HUES6 (cell line): Measurements from ENCODE around the gene RHBDD3.
"Not testable (repeated sequence)": the region's sequence is repeated elsewhere in the genome, so short reads cannot be mapped to it uniquely, and the experiment has no call there.

Experiments
- H3K27ac ChIP-seq: 2 replicates; pipeline ENCODE4 v1.7.0; 2013; ENCODE audit warnings: low read depth, mild to moderate bottlenecking, low read length, inconsistent platforms
- H3K27me3 ChIP-seq: 2 replicates; pipeline ENCODE4 v1.6.1; 2013; ENCODE audit warnings: low read length; ENCODE audit not compliant: control insufficient read depth, insufficient read depth
- H3K36me3 ChIP-seq: 2 replicates; pipeline ENCODE4 v1.6.1; 2013; ENCODE audit warnings: low read length; ENCODE audit not compliant: control insufficient read depth, insufficient read depth
- H3K4me1 ChIP-seq: 2 replicates; pipeline ENCODE4 v1.6.1; 2013; ENCODE audit warnings: low read length; ENCODE audit not compliant: control insufficient read depth, insufficient read depth
- H3K4me3 ChIP-seq: 2 replicates; pipeline ENCODE4 v1.5.1; 2013; ENCODE audit warnings: low read depth, low read length
- H3K9ac ChIP-seq: one replicate; pipeline ENCODE4 v1.6.1; 2013; ENCODE audit warnings: mild to moderate bottlenecking, low read length
- H3K9me3 ChIP-seq: 2 replicates; pipeline ENCODE4 v1.6.1; 2013; ENCODE audit warnings: low read depth, low read length; ENCODE audit not compliant: control insufficient read depth, insufficient read depth

The RHBDD3 gene

GRCh38 chr22:29243874-29244446, 23.8 kb downstream of the RHBDD3 start:
- Histone ChIP-seq H3K4me1 (no peaks in the 10 kb centered on the region), H3K4me3 (no peak overlapping the region), H3K36me3 (no peaks in the 10 kb centered on the region), H3K9me3 (peaks cover 7% of the 10 kb centered on the region), H3K27me3 (no peaks in the 10 kb centered on the region), H3K9ac (no peak overlapping the region), H3K27ac (no peak overlapping the region)

- H3K9me3 ChIP-seq, H3K27ac ChIP-seq: not testable (repeated sequence)
These were observed 27.3 kb downstream of the RHBDD3 start for GRCh38 chr22:29240481-29240880.

DNA sequence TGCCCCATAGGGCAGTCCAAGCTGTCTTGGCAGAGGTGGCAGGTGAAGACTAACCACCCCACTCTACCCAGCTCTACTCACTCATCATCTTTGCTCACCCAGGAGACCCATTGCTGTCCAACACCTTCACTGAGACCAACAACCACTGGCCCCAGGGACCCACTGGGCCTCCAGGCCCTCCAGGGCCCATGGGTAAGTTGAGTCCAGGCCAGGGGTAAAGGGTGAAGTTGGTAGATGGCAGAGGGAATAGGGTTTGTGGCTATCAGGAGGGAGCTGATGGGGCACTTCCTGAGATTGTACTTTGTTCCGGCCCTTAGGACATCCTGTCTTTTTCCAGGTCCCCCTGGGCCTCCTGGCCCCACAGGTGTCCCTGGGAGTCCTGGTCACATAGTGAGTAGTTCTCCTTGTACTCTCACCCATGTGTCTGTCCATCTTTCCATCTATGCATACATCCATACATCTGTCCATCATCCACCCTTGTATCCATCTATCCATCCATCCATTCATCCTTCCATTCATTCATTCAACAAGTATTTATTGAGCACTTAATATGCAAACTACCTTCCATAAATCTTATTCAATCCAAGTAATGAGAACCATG, 34.4 kb downstream of the RHBDD3 start:
- Histone ChIP-seq H3K4me3 (no peak overlapping the region), H3K9me3 (peaks cover 3% of the 10 kb centered on the region; the same call in 1 of the 2 replicates), H3K4me1 (no peaks in the 10 kb centered on the region)

More at GRCh38 chr22:29240481-29240880, 27.3 kb downstream of the RHBDD3 start:
- H3K4me1 ChIP-seq, H3K9ac ChIP-seq, H3K4me3 ChIP-seq, H3K27me3 ChIP-seq, H3K36me3 ChIP-seq: not testable (repeated sequence)

GRCh38 chr22:29231971-29232959, 35.5 kb downstream of the RHBDD3 start:
- Histone ChIP-seq H3K4me3 (no peak overlapping the region), H3K9me3 (peaks cover 3% of the 10 kb centered on the region; the same call in 1 of the 2 replicates), H3K27me3 (no peaks in the 10 kb centered on the region), H3K9ac (no peak overlapping the region), H3K36me3 (no peaks in the 10 kb centered on the region), H3K4me1 (no peaks in the 10 kb centered on the region), H3K27ac (no peak overlapping the region)

More for the DNA sequence above, 34.4 kb downstream of the RHBDD3 start:
- Histone ChIP-seq H3K27ac (no peak overlapping the region), H3K27me3 (no peaks in the 10 kb centered on the region), H3K36me3 (no peaks in the 10 kb centered on the region), H3K9ac (no peak overlapping the region)

DNA sequence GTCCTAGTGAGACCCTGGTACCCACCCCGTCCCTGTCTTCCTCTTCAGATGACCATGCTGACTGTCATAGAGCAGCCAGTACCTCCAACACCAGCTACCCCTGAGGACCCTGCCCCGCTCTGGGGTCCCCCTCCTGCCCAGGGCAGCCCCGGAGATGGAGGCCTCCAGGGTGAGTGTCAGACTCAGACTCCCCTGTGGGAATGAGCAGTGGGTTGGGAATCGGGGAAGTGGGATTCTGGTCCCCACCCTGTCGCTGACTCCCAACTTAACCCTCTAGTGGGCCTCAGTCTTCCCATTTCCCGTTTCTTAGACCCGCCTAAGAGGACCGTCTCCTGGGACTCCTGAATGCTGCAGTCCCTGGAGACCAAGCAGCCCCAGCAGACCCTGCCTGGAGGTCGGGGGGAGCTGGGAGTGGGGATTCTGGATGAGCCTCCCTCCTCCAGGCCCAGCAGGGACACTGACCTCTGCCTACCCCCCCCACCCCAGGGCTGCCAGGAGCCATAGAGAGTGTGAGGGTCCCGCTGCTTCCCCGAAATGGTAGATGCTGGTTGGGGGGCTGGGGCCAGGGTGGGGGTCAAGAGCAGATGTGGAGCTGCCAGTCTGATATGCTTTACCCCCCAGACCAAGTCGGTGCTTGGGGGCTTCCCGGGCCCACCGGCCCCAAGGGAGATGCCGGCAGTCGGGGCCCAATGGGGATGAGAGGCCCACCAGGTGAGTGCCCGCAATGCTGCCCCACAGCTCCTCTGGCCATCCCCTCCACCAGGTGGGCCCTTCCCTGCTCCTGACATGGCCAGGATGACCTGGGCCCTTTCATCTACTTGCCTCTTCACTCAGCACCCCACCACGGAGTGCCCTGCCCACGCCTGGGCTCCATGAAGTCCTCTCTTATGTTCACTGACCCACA, 36.6 kb downstream of the RHBDD3 start:
- H3K4me1 ChIP-seq, result no peaks in the 10 kb centered on the region; the same call in 1 of the 2 replicates
- H3K9ac ChIP-seq, result no peak overlapping the region
- H3K36me3 ChIP-seq, result no peaks in the 10 kb centered on the region
- no peaks in the 10 kb centered on the region for H3K27me3 ChIP-seq
- H3K27ac ChIP-seq, result no peak overlapping the region
- no peak overlapping the region for H3K4me3 ChIP-seq
- H3K9me3 ChIP-seq, result peaks cover 3% of the 10 kb centered on the region; the same call in 1 of the 2 replicates

DNA sequence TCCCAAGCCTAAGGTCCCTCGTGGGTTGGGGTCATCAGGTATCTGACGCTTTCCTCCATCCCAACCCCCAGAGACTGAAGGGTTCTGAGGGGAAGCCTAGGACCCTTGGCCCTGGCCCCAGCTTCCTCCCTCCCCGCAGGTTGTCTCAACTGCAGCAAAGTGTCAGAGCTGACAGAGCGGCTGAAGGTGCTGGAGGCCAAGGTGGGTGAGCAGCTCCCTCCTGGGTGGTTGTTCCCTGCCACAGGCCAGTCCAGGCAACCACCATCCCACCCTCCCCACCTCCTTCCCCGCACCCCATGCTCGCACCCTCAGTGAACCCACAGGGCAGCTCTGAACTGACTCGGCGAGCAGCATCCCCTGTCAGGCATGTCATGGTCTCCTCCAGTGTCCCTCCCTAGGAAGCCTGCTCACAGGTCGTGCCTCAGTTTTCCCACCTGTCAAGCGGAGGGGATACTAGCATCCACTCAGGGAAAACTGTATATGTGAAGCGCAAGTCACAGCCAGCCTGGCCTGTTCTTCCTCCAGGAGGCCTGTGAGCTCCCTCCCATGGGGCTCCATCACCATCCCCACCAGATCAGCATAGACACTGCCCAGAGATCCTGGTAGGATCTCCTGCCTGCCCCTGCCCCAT, 41.3 kb downstream of the RHBDD3 start:
- Histone ChIP-seq H3K4me1 (peaks cover 12% of the 10 kb centered on the region; the same call in 1 of the 2 replicates), H3K27ac (no peak overlapping the region), H3K9ac (no peak overlapping the region), H3K36me3 (no peaks in the 10 kb centered on the region), H3K27me3 (no peaks in the 10 kb centered on the region), H3K9me3 (no peaks in the 10 kb centered on the region), H3K4me3 (no peak overlapping the region)

- H3K27me3 ChIP-seq, result no peaks in the 10 kb centered on the region
- H3K36me3 ChIP-seq, result no peaks in the 10 kb centered on the region
- peaks cover 15% of the 10 kb centered on the region for H3K4me1 ChIP-seq
- H3K27ac ChIP-seq, result no peak overlapping the region
- no peak overlapping the region for H3K4me3 ChIP-seq
- H3K9ac ChIP-seq, result no peak overlapping the region
- no peaks in the 10 kb centered on the region for H3K9me3 ChIP-seq
These were observed 42.2 kb downstream of the RHBDD3 start for GRCh38 chr22:29225422-29226090.

DNA sequence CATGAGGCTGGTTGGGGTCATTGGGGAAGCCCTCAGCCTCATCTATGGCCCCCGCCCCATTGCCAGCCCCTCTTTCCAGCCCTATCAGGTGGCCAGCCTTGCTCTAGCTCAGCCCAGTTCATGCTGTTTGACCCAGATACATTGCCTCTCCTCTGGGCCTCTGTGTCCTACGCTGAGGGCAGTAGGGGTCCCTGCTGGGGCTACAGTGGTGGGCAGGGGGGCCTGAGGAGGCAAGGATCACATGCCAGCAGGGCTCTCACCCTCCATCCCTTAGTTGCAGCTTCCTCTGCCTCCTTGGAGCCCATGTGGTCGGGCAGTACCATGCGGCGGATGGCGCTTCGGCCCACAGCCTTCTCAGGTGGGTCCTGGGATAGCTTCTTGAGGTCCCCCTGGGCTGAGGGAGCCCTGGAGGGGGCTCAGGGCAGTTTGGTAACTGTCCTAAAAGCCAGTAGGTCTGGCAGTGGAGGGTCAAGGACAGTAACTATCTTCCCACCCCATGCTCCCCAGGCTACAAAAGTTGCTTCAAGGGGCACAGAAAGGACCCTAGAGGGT, 42.8 kb downstream of the RHBDD3 start:
- peak overlapping the region; percentile 22 for H3K9ac ChIP-seq
- no peak overlapping the region for H3K27ac ChIP-seq
- no peaks in the 10 kb centered on the region for H3K27me3 ChIP-seq
- no peak overlapping the region for H3K4me3 ChIP-seq
- H3K4me1 ChIP-seq, result peaks cover 22% of the 10 kb centered on the region
- no peaks in the 10 kb centered on the region for H3K36me3 ChIP-seq
- H3K9me3 ChIP-seq, result no peaks in the 10 kb centered on the region

GRCh38 chr22:29224121-29224858, 43.5 kb downstream of the RHBDD3 start:
- no peak overlapping the region for H3K27ac ChIP-seq

More at GRCh38 chr22:29224121-29224858, 43.5 kb downstream of the RHBDD3 start:
- H3K9ac ChIP-seq, result no peak overlapping the region
- peaks cover 24% of the 10 kb centered on the region for H3K4me1 ChIP-seq
- H3K9me3 ChIP-seq, result no peaks in the 10 kb centered on the region
- no peaks in the 10 kb centered on the region for H3K36me3 ChIP-seq
- no peak overlapping the region for H3K4me3 ChIP-seq
- no peaks in the 10 kb centered on the region for H3K27me3 ChIP-seq
